C4-2B (cell line): Measurements from ENCODE around the gene TANC1.

Experiments used
- ZFX ChIP-seq: fragments of 450-650 bp; IDR thresholded peaks from 2 replicates; pipeline ENCODE4 v1.6.1; 2017
- TF ChIP-seq, protein P1 (sequence below): fragments of 450-650 bp; conservative IDR thresholded peaks from 2 replicates; pipeline ENCODE4 v1.5.1; 2017; ENCODE audit warnings: mild to moderate bottlenecking

DNA sequence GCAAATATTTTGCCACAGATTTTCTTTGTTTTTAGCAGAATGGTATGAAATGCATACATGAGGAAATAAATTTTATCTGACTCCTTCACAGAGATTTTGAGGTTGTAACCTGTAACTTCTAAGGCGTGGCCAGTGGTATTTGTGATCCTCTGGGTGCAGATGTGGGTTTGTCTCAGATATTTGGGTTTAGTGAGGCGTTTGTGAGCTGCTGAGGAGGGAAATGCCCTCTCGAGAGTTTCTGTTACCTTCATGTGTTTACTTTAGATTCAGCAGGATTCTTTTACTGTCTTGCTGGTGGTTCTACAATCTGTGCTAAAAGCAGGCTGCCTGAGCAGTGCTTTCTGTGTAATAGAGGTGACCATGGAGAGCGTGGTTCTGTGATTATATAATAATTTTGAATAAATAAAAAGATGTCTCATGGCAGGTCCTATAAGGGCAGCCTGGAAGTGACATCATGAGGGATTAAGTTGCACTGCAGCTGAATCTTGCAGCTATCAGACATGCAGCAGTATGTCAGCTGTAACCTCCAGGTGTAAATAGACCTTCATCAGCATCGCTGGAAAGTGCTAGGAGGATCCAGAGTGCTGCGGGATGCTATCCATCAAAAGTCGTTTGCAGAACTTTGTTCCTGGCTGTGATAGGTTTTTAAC, 34.1 kb downstream of the TANC1 start:
- TF ChIP-seq, protein P1, sequence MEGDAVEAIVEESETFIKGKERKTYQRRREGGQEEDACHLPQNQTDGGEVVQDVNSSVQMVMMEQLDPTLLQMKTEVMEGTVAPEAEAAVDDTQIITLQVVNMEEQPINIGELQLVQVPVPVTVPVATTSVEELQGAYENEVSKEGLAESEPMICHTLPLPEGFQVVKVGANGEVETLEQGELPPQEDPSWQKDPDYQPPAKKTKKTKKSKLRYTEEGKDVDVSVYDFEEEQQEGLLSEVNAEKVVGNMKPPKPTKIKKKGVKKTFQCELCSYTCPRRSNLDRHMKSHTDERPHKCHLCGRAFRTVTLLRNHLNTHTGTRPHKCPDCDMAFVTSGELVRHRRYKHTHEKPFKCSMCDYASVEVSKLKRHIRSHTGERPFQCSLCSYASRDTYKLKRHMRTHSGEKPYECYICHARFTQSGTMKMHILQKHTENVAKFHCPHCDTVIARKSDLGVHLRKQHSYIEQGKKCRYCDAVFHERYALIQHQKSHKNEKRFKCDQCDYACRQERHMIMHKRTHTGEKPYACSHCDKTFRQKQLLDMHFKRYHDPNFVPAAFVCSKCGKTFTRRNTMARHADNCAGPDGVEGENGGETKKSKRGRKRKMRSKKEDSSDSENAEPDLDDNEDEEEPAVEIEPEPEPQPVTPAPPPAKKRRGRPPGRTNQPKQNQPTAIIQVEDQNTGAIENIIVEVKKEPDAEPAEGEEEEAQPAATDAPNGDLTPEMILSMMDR = no peak
- TF ChIP-seq ZFX = no peak
